Measurements from ENCODE around the gene DNASE1L1.
A peak's percentile ranks its signal among the peaks of the same experiment; 100 is the strongest.

The DNASE1L1 gene

DNA sequence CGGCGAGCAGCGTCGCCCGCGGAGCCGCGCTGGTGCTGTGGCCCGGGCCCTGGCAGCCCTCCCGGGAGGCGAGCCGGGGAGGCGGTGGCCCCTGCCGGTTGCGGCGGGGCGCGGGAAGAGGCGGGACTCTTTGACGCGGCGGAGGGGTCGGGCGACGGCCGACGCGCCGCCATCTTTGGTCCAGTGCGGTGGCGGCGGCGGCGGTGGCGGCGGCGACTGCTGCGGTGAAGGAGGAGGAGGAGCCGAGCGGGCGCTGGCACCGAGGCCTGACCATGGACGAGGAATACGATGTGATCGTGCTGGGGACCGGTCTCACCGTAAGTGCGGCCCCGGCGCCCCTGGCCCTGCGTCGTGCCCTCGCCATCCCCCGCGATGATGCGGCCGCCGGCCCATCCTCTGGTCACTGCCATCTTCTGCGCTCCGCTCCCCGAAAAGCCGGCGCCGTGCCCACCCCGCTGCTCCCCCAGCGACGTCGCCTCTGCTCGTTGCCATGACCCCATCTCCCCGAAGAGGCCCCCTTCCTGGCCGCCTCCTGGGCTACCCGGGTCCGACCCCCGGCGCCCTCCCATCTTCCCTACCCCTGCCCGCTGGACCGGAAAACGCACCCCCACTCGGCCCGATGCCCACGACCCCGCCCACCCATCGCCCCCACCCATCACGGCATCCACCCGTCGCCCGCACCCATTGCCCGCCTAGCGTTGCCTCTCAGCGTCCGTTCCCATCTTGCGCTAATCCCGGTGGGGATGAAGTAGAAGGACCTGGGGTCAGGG, 28.1 kb upstream of the DNASE1L1 start, which contains the start of gene GDI1:
TSS of gene GDI1 (plus strand) at position 172 of the 770 bp plus-strand sequence. CDS start at position 273, 101 bp downstream.
- DNase-seq (ENCODE audit: low read depth in 1 of 2, low spot score in 1 of 2) = peak; percentile 25 to 47

DNA sequence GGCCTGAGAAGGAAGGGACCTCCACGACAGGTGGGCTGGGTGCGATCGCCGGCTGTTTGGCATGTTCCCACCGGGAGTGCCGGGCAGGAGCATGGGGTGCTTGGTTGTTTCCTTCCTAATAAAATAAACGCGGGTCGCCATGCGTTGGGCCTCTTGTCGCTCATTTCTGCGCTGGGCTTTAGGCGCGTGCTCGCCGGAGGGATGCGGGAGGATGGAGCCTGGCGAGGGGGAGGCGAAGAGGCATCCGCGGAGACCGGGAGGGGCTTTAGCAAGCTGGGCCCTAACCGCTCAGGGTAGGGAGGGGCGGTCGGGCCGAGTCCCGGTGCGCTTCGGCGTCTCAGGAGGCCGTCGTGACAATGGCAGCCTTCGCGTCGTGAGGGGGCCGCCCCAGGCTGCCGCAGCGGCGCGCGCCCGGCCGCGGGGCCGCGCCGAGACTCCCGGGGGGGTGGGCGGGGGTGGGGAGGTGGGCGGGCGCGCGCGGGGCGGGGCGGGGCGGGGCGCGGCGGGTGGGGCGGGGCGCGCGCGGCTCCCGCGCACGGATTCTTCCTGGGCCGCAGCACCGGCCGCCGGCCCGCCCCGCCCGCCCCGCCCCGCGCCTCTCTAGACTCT, 27.4 kb upstream of the DNASE1L1 start:
- DNase-seq (ENCODE audit: low read depth in 1 of 2, low spot score in 1 of 2) = peak in 1 of 2 donors; percentile 43

DNA sequence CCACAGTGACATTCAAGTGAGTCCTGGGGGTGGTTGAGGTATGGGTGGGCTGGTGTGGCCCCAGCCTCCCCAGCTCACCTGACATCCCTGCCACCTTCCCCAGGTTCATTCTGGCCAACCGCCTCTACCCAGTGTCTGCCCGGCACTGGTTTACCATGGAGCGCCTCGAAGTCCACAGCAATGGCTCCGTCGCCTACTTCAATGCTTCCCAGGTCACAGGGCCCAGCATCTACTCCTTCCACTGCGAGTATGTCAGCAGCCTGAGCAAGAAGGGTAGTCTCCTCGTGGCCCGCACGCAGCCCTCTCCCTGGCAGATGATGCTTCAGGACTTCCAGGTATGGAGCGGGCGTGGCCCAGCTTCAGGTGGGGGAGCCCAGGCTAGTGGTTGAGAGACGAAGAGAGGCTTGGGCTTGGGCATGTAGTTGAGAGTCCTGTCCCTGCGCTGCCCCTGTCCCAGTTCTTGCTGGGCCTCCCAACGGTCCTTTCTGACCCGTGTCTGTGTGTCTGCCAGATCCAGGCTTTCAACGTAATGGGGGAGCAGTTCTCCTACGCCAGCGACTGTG, 26.2 kb upstream of the DNASE1L1 start:
- DNase-seq (ENCODE audit: low read depth in 1 of 2, low spot score in 1 of 2) = no peak

DNA sequence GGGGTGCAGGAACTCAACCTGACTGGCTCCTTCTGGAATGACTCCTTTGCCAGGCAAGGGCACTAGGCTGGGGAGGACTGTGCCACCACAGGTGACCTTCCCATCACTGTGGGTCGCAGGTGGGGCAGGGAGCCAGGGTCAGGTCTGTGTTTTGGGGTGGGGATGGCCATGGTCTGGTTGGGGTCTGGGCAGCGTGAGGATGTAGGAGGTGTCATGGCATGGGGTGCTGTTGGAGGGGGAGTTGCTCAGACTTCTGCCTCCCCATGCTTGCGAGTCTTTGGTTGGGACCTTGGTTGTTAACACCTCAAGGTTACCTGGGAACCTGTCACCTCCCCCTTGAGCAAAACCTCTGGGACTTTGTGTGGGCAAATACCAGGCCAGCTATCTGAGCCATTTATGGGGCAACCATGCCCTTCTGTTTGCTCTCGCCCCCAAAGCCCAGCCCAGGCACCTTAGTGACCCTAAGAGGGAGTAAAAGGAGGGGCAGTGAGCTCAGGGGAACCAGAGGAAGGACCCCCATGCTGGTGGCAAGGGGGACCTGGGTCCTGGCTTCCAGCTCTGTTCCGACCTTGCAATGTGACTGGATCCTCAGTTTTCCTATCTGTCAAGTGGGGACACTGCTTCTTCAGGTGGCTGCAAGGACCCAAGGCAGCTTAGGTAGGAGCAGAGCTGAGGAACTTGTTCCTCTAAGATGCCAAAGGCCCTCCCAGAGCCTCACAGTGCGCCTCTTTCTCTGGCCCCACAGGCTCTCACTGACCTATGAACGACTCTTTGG, 25.5 kb upstream of the DNASE1L1 start:
- DNase-seq (ENCODE audit: low read depth in 1 of 2, low spot score in 1 of 2) = no peak

DNA sequence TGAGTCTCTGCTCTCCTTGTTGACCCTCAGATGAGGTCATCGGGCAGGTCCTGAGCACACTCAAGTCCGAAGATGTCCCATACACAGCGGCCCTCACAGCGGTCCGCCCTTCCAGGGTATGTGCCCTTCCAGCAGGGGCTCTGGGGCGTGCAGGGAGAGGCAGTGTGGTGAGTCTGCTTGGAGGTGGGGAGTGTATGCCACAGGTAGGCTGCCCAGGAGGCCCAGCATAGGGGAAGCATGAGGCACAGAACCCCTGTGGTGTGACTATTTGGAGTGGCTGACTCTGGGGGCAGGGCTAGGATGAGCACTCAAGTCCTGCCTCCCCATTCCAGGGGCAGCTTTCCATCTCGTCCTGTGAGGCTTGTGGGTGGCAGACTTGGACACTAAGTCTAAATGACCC, 24.6 kb upstream of the DNASE1L1 start:
- no peak for DNase-seq (ENCODE audit: low read depth in 1 of 2, low spot score in 1 of 2)

DNA sequence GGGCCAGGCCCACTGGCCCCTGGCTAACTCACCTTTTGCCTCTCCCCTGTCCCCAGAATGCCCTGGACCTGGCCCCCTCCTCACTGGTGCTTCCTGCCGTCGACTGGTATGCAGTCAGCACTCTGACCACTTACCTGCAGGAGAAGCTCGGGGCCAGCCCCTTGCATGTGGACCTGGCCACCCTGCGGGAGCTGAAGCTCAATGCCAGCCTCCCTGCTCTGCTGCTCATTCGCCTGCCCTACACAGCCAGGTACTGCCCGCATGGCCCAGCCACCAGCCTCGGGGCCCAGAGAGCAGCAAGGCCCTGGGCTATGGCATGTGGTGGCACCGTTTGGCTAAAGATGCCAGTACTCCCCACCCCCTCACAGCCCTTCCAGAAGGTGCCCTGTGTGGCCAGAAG, 23.2 kb upstream of the DNASE1L1 start:
- DNase-seq (ENCODE audit: low read depth in 1 of 2, low spot score in 1 of 2) = no peak

DNA sequence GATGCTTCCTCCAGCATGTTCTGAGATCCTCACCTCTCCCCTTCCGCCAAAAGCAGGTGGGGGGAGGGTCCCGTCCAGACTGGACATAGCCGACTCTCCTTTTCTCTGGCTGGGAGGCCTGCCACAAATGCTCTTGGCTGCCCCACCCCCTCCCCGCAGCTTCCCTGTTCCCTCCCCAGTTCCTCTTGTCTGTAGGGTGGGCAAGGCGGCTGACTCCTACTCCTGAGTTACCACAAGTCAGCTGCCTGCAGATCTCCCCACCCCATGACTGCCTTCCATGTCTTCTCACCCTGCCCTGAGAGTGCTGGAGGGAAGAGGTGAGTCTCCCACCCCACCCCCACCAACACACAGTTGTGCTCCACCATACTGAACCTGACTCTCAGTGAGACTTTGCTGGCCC, 22.3 kb upstream of the DNASE1L1 start:
- DNase-seq (ENCODE audit: low read depth in 1 of 2, low spot score in 1 of 2) = no peak

DNA sequence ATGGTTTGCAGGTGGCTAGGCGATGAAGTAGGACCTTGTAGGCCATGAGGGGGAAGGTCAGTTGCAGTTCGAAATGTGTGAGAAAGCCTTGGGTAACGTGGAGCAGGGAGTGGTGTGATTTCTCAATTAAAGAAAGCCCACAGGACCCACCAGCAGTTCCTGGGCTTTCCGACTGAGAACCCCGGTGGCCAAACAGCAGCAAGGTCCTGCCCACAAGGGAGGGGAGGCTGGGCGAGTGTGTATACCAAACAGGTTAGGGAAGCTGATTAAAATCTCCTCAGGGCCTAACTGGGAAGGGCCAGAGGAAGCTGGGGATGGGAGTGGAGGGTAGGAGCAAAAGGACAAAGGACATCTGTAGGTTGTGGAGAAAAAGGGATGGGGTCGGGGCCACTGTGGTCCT, 21.9 kb upstream of the DNASE1L1 start:
- DNase-seq (ENCODE audit: low read depth in 1 of 2, low spot score in 1 of 2) = no peak

DNA sequence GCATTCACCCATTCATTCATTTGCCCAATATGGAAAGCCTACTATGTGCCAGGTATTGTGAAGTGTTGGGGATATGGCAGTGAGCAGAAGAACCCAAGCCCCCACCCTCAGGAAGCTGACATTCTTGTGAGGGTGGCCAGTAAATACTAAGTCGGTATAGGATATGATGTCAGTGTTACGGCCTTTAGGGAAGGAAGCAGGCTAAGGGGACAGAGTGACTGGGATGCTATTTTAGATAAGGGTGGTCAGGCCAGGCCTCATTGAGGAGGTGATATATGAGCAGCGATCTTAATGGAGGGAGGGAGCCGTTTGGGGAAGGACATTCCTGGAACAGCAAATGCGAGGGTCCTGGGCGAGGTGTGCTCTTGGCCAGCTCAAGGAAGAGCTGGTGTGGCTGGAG, 21.4 kb upstream of the DNASE1L1 start:
- DNase-seq (ENCODE audit: low read depth in 1 of 2, low spot score in 1 of 2) = no peak

DNA sequence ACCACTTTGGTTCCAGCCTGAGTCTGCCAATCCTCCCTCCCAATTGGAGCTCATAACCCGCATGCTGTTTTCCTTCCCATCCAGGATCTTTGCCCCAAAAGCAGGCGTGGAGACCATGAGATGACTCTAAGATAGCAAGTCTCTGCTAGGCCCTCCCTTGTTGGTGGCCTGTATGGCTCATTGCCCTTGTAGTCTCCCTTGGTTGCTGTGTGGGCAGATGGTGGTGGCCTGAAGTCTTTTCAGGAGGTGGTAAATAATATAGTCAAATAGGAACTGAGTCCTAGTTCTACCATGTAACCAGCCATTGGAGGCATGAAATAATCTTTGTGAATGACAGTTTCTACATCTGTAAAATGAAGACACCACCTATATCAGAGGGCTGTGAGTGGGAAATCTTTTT, 20.7 kb upstream of the DNASE1L1 start:
- DNase-seq (ENCODE audit: low read depth in 1 of 2, low spot score in 1 of 2) = no peak

DNA sequence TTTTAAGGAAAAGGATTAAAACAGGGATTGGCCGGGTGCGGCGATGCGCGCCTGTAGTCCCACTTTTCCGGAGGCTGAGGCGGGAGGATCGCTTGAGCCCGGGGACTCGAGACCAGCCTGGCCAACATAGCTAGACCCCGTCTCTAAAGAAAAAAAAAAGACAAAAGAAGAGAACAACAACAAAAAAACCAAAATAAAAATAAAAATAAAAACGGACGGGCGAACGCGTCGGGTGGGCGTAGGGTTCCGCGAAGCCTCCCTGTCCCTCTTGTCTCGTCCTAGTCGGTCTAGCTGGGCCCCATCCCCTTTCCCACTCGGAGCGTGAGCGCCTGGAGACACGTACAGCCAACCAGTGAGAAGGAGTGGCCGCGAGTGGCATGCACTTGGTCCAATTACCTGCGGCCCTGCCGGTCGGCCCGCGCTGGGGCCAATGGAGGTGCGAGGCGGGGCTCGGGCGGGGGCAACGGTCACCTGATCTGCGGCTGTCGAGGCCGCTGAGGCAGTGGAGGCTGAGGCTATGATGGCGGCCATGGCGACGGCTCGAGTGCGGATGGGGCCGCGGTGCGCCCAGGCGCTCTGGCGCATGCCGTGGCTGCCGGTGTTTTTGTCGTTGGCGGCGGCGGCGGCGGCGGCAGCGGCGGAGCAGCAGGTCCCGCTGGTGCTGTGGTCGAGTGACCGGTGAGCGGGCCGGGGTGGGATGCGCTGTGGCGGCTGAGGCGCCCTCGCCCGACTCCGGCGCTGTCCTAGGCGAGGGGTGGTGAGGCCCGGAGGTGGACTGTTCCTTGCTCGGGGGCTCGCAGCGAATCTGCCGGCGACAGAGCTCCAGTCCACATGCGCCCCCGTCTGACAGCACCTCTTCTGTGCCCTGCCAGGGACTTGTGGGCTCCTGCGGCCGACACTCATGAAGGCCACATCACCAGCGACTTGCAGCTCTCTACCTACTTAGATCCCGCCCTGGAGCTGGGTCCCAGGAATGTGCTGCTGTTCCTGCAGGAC, 19.4 kb upstream of the DNASE1L1 start, which contains the start of gene ATP6AP1:
TSS of gene ATP6AP1 (plus strand) at position 502 of the 996 bp plus-strand sequence. CDS start at position 518, 16 bp downstream.
- DNase-seq (ENCODE audit: low read depth in 1 of 2, low spot score in 1 of 2) = peak; percentile 67 to 80

DNA sequence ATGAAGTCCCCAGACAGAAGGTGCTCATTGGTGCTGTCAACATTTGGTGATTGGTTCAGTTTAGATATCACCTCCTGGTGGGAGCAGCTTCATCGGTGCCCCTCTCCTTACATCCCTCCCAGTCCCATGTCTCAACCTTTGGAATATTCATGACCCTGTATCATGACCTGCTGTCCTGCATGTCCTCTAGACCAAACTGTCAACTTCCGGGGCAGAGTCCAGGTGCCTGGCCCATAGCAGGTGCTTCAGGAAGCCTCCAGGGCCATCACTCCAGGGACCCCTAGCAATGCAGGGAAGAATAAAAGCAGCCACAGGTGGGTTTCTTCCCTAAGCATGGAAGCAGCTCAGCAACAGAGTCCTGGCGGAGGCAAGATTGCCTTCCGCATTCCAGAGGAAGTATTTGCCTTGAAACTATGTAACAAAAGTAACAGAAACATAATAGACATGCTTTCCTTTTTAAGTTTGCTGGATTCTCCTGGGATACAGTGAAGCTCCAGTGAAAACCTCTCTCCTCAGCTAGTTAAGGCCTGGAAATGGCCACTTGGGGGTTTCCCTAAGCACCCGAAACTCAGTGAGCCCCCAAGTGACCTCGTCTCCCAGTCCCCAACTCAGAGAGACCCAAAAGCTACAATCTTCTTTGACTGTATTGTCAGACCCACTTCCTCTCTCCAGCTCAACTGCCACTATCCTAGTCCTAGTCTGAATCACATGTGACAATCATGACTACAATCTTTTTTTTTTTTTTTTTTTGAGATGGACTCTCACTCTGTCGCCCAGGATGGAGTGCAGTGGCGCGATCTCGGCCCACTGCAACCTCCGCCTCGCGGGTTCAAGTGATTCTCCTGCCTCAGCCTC, 18.1 kb upstream of the DNASE1L1 start:
- no peak for DNase-seq (ENCODE audit: low read depth in 1 of 2, low spot score in 1 of 2)

DNA sequence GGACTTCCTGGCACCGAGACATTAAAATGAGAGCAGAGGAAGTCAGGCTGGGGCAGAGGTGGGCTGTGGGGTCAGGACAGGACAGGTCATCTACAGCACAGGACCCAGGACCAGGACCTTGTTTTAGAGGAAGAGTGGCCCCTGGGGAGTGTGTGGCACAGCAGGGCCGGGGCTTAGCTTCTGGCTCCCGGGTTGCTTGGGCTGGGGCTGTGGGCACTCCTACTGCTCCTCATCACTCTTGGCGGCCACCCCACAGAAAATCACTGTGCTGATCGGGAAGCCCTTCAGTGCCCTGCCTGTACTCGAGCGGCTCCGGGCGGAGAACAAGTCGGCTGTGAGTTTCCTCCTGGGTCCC, 11.3 kb upstream of the DNASE1L1 start:
- DNase-seq (ENCODE audit: low read depth in 1 of 2, low spot score in 1 of 2) = no peak

DNA sequence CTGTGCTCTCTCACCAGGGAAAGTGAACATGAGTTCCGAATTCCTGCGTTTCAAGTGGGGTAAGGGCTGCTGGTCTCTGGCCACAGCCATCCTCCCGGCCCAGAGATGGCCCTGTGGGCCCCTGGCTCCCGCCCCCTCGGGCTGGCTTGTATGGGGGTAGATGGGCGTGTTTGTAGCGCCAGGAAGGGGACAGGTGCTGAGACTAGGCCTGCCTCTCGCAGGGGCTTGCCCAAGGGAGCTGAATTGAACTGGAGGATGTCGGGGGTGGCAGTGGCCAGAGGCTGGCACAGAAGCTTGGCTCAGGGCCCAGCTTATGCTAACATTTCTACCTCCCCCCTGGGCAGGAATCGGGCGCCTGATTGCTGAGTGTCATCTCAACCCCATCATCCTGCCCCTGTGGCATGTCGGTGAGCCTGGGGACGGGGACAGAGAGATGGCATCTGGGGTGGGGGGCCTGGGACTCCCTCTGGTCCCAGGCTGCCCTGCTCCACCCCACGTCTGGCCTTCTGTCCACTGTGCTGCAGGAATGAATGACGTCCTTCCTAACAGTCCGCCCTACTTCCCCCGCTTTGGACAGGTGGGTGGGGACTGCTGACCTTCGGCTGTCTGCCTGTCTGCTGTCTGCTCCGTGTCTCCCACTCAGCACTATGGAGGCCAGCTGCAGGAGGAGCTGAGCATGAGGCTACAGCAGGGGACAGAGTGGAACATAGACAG, 10.8 kb upstream of the DNASE1L1 start:
- no peak for DNase-seq (ENCODE audit: low read depth in 1 of 2, low spot score in 1 of 2)

DNA sequence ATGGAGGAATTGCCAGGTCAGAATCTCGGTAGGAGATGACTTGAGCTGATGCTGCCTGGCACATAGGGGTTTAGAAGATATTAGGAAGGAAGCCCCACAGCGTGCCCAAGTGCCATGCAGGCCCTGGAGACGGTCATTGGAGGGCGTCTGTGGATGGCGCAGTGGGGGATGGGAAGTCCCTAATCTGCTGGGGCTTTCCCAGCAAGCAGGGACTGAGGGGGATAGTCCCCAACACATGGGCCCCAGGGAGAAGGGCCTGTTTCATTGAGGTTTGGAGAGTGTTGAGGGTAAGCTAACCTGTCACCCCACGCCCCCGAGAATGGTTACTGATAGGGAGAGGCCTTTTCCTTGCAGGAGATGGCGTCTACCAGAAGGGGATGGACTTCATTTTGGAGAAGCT, 10.1 kb upstream of the DNASE1L1 start:
- no peak for DNase-seq (ENCODE audit: low read depth in 1 of 2, low spot score in 1 of 2)

DNA sequence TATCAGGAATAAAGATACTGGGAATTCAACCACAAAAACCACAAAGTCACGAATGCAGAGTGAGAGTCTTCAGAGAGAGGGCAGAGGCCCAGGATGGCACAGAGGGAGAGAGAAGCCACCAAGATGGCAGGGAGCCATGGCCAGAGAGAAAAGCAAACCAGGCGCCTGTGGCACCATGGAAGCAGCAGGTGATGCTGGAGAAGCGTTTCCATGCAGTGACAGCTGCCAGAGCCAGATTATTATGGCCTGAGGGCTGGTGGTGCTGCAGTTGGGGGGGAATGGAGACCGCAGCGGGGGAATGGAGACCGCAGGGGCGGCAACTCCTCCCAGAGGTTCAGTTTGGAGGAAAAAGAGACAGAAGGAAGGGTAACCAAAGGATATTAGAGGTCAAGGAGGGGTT, 8.1 kb upstream of the DNASE1L1 start:
- DNase-seq (ENCODE audit: low read depth in 1 of 2, low spot score in 1 of 2) = no peak

DNA sequence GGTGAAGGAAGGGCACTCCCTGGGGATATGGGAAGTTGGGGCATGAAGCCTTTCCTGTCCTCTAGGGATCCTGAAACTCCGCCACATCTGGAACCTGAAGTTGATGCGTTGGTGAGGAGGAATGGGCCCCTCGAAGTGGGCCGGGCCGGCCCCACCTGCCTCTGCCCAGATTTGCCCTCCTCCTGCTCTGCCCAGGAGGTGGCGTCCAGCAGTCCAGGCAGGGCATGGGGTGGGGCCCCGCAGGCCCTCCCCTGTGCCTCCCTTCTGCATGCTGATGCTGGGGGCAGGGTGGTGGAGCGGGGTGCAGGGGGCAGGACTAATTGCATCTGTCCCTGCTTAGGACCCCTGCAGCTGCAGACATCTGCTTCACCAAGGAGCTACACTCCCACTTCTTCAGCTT, 4.1 kb upstream of the DNASE1L1 start:
- no peak for DNase-seq (ENCODE audit: low read depth in 1 of 2, low spot score in 1 of 2)

DNA sequence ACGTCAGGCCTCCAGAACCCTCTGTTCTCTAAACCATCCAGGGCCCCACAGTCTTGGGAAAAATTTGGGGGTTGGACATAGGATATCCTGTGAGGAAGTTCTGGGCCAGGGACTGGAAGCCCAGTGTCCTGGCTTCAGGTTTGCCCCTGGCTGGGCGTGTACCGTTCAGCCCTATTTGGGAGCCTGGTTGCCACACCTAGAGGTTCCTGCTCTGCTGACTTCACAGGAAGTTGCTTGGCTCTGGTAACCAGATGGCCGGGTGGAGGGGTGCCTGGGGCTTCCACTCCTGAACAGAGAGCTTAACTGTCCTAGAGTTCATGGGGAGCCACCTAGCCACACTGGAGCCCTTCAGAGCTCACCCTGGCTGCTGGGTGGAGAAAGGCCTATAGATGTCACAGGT, 3.4 kb upstream of the DNASE1L1 start:
- DNase-seq (ENCODE audit: low read depth in 1 of 2, low spot score in 1 of 2) = no peak

DNA sequence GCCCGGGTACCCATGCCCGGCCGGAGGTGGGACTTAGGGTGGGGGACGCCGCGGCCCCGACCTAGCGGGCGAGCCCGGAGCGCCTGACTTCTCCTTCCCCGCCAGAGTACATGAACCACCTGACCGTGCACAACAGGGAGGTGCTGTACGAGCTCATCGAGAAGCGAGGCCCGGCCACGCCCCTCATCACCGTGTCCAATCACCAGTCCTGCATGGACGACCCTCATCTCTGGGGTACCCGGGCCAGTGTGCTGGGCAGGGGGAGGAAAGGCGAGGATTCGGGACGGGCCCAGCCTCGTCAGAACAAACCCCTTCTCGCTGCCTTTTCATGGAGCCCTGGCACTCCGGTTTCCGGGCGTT, 2.9 kb upstream of the DNASE1L1 start:
- DNase-seq (ENCODE audit: low read depth in 1 of 2, low spot score in 1 of 2) = no peak
